ENCODE results near the gene UPF2.
"Not testable (repeated sequence)": the region's sequence is repeated elsewhere in the genome, so short reads cannot be mapped to it uniquely, and the experiment has no call there.

UPF2 gene

DNA sequence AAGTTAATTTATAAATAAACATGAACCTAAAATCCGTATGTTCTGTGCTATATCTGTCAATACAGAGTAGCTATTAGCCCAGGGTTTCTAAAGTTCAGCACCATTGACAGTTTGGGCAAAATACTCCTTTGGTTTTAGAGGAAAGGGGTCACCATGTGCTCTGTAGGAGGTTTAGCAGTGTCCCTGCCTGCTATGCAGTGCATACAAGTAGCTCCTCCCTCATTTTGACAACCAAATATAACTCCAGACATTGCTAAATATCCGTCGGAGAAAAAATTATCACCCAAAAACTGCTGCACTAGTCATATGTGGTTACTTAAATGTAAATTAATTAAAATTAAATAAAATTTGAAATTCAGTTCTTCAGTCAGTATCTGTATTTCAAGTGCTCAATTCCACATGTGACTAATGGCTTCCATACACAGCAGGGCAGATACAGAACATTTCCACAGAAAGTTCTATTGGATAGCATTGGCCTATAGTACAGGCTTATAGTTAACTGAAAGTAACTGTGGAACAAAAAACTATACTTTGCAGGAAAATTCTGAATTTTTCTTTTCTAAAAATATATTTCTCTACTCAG lies 6.4 kb downstream of the UPF2 start:
- no peak for DNase-seq

GRCh38 chr10:12031404-12031803 lies 11.2 kb downstream of the UPF2 start:
- DNase-seq = no peak

GRCh38 chr10:12027539-12027938 lies 15.1 kb downstream of the UPF2 start:
- no peak for DNase-seq

GRCh38 chr10:12025591-12025990 lies 17.0 kb downstream of the UPF2 start:
- DNase-seq = peak; percentile 75

GRCh38 chr10:12022580-12023257 lies 19.9 kb downstream of the UPF2 start:
- no peak for DNase-seq

- no peak for DNase-seq
Observed at GRCh38 chr10:12020574-12020973, 22.0 kb downstream of the UPF2 start.

GRCh38 chr10:12019283-12019971 lies 23.2 kb downstream of the UPF2 start:
- DNase-seq = no peak

- DNase-seq = no peak
Observed at GRCh38 chr10:12018438-12019282, 23.9 kb downstream of the UPF2 start.

GRCh38 chr10:12013926-12014325 lies 28.7 kb downstream of the UPF2 start:
- no peak for DNase-seq

DNA sequence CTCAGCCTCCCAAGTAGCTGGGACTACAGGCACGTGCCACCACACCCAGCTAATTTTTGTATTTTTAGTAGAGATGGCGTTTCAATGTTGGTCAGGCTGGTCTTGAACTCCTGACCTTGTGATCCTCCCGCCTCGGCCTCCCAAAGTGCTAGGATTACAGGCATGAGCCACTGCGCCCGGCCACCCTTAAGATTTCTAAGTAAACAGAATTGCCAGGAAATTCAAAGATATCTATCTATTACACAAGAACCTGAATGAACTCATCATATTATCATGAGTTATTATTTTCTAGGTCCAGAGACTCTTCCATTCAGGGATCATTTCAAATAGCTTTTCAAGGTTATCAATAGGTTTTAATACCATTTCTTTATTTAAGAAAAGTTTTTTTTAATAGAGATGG lies 29.2 kb downstream of the UPF2 start:
- DNase-seq = not testable (repeated sequence)

GRCh38 chr10:12010353-12010752 lies 32.3 kb downstream of the UPF2 start:
- DNase-seq = no peak

GRCh38 chr10:12008842-12009241 lies 33.8 kb downstream of the UPF2 start:
- not testable (repeated sequence) for DNase-seq

- no peak for DNase-seq
Observed at GRCh38 chr10:12006671-12007070, 35.9 kb downstream of the UPF2 start.

DNA sequence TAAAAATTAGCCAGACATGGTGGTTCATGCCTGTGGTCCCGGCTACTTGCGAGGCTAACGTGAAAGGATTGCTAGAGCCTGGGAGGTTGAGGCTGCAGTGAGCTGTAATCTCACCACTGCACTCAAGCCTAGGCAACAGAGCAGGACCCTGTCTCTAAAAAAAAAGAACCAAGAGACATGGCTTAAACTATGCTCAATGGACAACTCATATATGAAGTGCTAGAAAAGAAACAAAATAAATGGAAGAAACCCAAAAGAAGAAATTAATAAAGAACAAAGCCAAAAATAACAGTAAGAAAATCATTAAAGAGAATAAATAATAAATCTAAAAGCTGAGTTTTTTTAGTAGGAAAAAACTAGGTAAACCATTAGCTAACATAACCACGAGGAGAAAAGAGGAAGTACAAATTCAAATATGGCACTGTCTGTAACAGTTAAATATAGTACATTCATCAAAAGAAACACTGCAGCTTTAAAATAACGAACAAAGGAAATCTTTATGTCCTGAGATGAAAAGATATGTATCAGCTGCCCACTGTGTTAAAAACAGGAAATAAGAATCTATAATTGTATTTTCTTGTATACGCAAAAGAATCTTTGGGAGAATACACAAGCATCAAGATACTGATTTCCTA lies 48.7 kb downstream of the UPF2 start:
- DNase-seq = peak; percentile 63

GRCh38 chr10:11988924-11989323 lies 53.7 kb downstream of the UPF2 start:
- DNase-seq = no peak

GRCh38 chr10:11986593-11987216 lies 55.9 kb downstream of the UPF2 start:
- peak; percentile 93 for DNase-seq

GRCh38 chr10:11982253-11982652 lies 60.4 kb downstream of the UPF2 start:
- no peak for DNase-seq

GRCh38 chr10:11975795-11976194 lies 66.8 kb downstream of the UPF2 start:
- DNase-seq = no peak

DNA sequence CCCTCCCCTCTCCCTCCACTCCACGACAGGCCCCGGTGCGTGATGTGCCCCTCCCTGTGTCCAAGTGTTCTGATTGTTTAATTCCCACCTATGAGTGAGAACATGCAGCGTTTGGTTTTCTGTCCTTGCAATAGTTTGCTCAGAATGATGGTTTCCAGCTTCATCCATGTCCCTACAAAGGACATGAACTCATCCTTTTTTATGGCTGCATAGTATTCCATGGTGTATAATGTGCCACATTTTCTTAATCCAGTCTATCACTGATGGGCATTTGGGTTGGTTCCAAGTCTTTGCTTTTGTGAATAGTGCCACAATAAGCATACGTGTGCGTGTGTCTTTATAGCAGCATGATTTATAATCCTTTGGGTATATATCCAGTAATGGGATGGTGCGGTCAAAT lies 70.1 kb downstream of the UPF2 start:
- DNase-seq = not testable (repeated sequence)

DNA sequence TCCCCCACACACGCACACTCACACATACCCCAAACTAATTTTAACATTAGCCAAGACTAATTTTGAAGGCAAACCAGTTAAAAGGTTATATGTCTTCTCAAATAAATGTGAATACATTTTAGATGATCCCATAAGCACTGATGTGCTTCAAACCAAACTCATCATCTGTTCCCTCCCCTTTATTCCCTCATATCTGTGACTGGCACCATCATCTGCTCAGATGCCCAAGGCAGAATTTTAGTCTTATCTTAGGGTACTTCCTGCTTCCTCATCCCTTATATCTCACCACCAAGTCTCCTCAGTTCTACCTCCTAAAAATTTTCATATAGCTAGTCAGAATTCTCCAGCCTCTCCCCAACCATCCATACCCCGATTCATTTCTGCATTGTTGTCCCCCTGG lies 80.4 kb downstream of the UPF2 start:
- peak; percentile 18 for DNase-seq

DNA sequence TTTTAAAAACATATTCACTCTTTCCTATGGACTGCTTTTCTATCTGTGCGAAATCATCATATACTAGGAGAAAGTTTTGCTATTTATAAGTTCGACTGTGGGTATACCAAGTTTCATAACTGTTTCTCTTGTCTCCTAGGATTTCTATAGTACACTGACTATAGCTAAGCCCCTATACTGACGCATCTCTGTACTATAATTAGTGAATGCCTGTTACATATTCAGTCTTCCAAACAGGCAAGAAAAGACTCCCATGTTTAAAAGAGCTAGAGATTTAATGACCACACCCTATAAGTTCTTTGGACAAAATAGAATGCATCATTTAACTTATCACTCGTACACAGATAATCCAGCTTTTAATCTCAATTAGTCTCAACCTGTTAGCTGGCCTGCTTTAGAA lies 80.8 kb downstream of the UPF2 start:
- no peak for DNase-seq

- no peak for DNase-seq
Observed at GRCh38 chr10:11959966-11960365, 82.6 kb downstream of the UPF2 start.
